ENCODE data around the gene TNFRSF11A. TPM values are rescaled to one million over a fixed set of nuclear protein-coding genes. Genes with fewer than 3 reads are reported as not detected.

Gene TNFRSF11A
- polyA plus RNA-seq, 3 donors = 0.34 to 1.00 (median 0.60) TPM

- no peak overlapping the region for H3K27ac ChIP-seq (ENCODE audit: low read depth, low read length)
- 59 to 68% (median 64%) methylated on average over 4 of the region's 4 CpGs for WGBS, 3 donors
Observed at GRCh38 chr18:62434798-62435197, 109.7 kb downstream of the TNFRSF11A start.

- no peak overlapping the region for H3K27ac ChIP-seq (ENCODE audit: low read depth, low read length)
- WGBS, 3 donors = 63 to 81% (median 69%) methylated on average over 11 of the region's 11 CpGs
Observed at GRCh38 chr18:62435435-62436031, 110.4 kb downstream of the TNFRSF11A start.

GRCh38 chr18:62436636-62437234 lies 111.6 kb downstream of the TNFRSF11A start:
- WGBS, 3 donors = 46 to 70% (median 62%) methylated on average over 7 of the region's 7 CpGs
- H3K27ac ChIP-seq (ENCODE audit: low read depth, low read length) = peak overlapping the region; percentile 81

- peak overlapping the region; percentile 81 for H3K27ac ChIP-seq (ENCODE audit: low read depth, low read length)
- 11 to 31% (median 11%) methylated on average over 11 of the region's 11 CpGs for WGBS, 3 donors
Observed at GRCh38 chr18:62437235-62438017, 112.3 kb downstream of the TNFRSF11A start.

GRCh38 chr18:62438018-62438329 lies 112.9 kb downstream of the TNFRSF11A start:
- 18 to 57% (median 21%) methylated on average over 10 of the region's 10 CpGs for WGBS, 3 donors
- no peak overlapping the region for H3K27ac ChIP-seq (ENCODE audit: low read depth, low read length)

DNA sequence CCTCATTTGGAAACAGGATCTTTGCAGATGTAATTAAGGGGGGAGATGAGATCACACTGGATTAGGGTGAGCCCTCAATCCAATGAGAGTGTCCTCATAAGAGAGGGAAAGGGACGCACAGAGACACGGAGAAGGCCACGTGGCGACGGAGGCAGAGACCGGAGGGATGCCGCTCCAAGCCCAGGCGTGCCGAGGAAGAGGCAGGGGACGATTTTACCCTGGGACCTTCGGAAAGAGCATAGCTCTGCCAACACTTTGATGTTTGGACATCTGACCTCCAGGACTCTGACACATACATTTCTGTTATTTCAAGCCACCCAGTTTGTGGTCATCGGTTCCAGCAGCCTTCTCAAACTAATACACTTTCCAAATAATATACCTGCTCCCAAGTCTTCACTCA lies 113.3 kb downstream of the TNFRSF11A start:
- 89 to 93% (median 89%) methylated on average over 12 of the region's 12 CpGs for WGBS, 3 donors
- H3K27ac ChIP-seq (ENCODE audit: low read depth, low read length) = no peak overlapping the region

- no peak overlapping the region for H3K27ac ChIP-seq (ENCODE audit: low read depth, low read length)
- 87 to 91% (median 89%) methylated on average over 8 of the region's 8 CpGs for WGBS, 3 donors
Observed at GRCh38 chr18:62438866-62439265, 113.8 kb downstream of the TNFRSF11A start.

Other genes with a start within 250 kb of the TNFRSF11A start
- gene PIGN, start 138.3 kb upstream of the TNFRSF11A start, polyA plus RNA-seq = 1 to 10 TPM; 5.9 to 9.4 (median 8.0) TPM
- 1 to 10 TPM; 5.2 to 9.2 (median 5.6) TPM for gene RELCH, start 138.1 kb upstream of the TNFRSF11A start, polyA plus RNA-seq
- gene ZCCHC2, start 197.7 kb downstream of the TNFRSF11A start, polyA plus RNA-seq = 1 to 10 TPM; 4.1 to 9.5 (median 5.1) TPM